Body of pancreas (tissue), 4 donors: ENCODE measurements around the gene PITPNC1.

Source experiments
- POLR2A ChIP-seq, 3 donors: fragments of 450-650 bp; IDR thresholded peaks; one replicate each; pipeline ENCODE4 v1.6.1; 2016; ENCODE audit warnings: antibody characterized with exemption in 3 of 3, mild to moderate bottlenecking in 2 of 3
- TF ChIP-seq, protein P1 (sequence below), 7 experiments: fragments of 450-650 bp in 4 of 7; fragments of 200-600 bp in 3 of 7; sonication (generic) in 3 of 7; IDR thresholded peaks; one replicate each; pipeline ENCODE4 v1.5.1; 2016 to 2019; ENCODE audit warnings: antibody characterized with exemption in 7 of 7

DNA sequence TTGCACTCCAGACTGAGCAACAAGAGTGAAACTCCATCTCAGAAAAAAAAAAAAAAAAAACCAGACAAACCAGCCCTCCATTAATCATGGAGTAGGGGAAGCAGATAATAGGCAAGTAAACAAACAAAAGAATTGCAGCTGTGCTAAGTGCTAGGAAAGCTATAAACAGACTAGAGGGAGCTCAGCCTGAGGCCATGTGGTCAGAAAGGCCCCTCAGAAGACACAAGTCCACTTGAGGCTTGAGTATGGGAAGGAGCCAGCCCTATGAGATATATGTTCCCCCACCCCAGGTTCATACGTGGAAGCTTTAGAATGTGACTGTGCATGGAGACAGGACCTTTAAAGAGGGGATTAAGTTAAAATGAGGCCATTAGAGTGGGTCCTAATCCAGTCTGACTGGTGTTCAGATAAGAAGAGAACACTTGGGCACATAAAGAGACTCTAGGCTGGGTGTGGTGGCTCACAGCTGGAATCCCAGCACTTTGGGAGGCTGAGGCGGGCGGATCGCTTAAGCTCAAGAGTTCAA lies 208.1 kb downstream of the PITPNC1 start:
- TF ChIP-seq POLR2A (IDR thresholded peaks at IDR 0.05), result no peak
- TF ChIP-seq, protein P1, sequence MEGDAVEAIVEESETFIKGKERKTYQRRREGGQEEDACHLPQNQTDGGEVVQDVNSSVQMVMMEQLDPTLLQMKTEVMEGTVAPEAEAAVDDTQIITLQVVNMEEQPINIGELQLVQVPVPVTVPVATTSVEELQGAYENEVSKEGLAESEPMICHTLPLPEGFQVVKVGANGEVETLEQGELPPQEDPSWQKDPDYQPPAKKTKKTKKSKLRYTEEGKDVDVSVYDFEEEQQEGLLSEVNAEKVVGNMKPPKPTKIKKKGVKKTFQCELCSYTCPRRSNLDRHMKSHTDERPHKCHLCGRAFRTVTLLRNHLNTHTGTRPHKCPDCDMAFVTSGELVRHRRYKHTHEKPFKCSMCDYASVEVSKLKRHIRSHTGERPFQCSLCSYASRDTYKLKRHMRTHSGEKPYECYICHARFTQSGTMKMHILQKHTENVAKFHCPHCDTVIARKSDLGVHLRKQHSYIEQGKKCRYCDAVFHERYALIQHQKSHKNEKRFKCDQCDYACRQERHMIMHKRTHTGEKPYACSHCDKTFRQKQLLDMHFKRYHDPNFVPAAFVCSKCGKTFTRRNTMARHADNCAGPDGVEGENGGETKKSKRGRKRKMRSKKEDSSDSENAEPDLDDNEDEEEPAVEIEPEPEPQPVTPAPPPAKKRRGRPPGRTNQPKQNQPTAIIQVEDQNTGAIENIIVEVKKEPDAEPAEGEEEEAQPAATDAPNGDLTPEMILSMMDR (IDR thresholded peaks at IDR 0.05), result no peak
